Neural progenitor cell (in vitro differentiated cells): ENCODE measurements around the gene FERD3L. TPM values are rescaled to one million over a fixed set of nuclear protein-coding genes. Genes with fewer than 3 reads are reported as not detected.

Experiments
- DNase-seq: peaks from one replicate; pipeline ENCODE4 v3.0.0-alpha.2; 2016; ENCODE audit warnings: low spot score
- H2AFZ ChIP-seq: fragments of 200-600 bp; sonication (generic); replicated peaks from 2 replicates; pipeline ENCODE4 v1.6.1; 2016; ENCODE audit warnings: antibody characterized with exemption
- H3F3A ChIP-seq: fragments of 200-600 bp; sonication (generic); 2 replicates; pipeline ENCODE4 v1.6.1; 2016; ENCODE audit warnings: antibody characterized with exemption, low read depth
- H3K27ac ChIP-seq: fragments of 200-600 bp; sonication (generic); 2 replicates; pipeline ENCODE4 v1.5.1; 2016; ENCODE audit warnings: mild to moderate bottlenecking
- H3K27me3 ChIP-seq: fragments of 200-600 bp; sonication (generic); 2 replicates; pipeline ENCODE4 v1.6.1; 2016; ENCODE audit warnings: mild to moderate bottlenecking, moderate library complexity
- H3K36me3 ChIP-seq: fragments of 200-600 bp; sonication (generic); 2 replicates; pipeline ENCODE4 v1.5.1; 2016
- H3K4me1 ChIP-seq: fragments of 200-600 bp; sonication (generic); 2 replicates; pipeline ENCODE4 v1.6.1; 2016; ENCODE audit warnings: mixed run types
- H3K4me2 ChIP-seq: fragments of 200-600 bp; sonication (generic); 2 replicates; pipeline ENCODE4 v1.6.1; 2016
- H3K4me3 ChIP-seq: fragments of 200-600 bp; sonication (generic); 2 replicates; pipeline ENCODE4 v1.5.1; 2016
- H3K79me2 ChIP-seq: fragments of 200-600 bp; sonication (generic); 2 replicates; pipeline ENCODE4 v1.6.1; 2016; ENCODE audit warnings: low read depth
- H3K9ac ChIP-seq: fragments of 200-600 bp; sonication (generic); 2 replicates; pipeline ENCODE4 v1.6.1; 2016
- H3K9me3 ChIP-seq: fragments of 200-600 bp; sonication (generic); 2 replicates; pipeline ENCODE4 v1.5.1; 2016; ENCODE audit warnings: low read depth
- H4K20me1 ChIP-seq: fragments of 200-600 bp; sonication (generic); 2 replicates; pipeline ENCODE4 v1.6.1; 2016; ENCODE audit warnings: low read depth
- H3K27ac Mint-ChIP-seq: 3 replicates; pipeline ENCODE4 v1.8.0; 2021; ENCODE audit warnings: mixed read lengths
- H3K27me3 Mint-ChIP-seq: 2 replicates; pipeline ENCODE4 v1.8.0; 2022; ENCODE audit warnings: low read depth, mild to moderate bottlenecking, inconsistent platforms, moderate library complexity, mixed read lengths; ENCODE audit not compliant: insufficient read depth
- H3K36me3 Mint-ChIP-seq: 3 replicates; pipeline ENCODE4 v1.8.0; 2021; ENCODE audit warnings: mixed read lengths
- H3K4me1 Mint-ChIP-seq: 3 replicates; pipeline ENCODE4 v1.8.0; 2021; ENCODE audit warnings: mixed read lengths
- H3K4me3 Mint-ChIP-seq: 3 replicates; pipeline ENCODE4 v1.8.0; 2021; ENCODE audit warnings: mild to moderate bottlenecking, moderate library complexity, mixed read lengths
- H3K9me3 Mint-ChIP-seq: 3 replicates; pipeline ENCODE4 v1.8.0; 2020; ENCODE audit warnings: mixed read lengths
- EZH2 ChIP-seq: fragments of 200-600 bp; sonication (generic); IDR thresholded peaks from 2 replicates; pipeline ENCODE4 v1.6.1; 2017; ENCODE audit warnings: antibody characterized with exemption, mild to moderate bottlenecking, moderate library complexity
- EZH2phosphoT487 ChIP-seq: fragments of 200-600 bp; sonication (generic); IDR thresholded peaks from 2 replicates; pipeline ENCODE4 v1.6.1; 2017; ENCODE audit warnings: antibody characterized with exemption
- total RNA-seq: library from RNA; depleted of rRNA; stranded (reverse); fragments of >200 nt; gene quantifications from 2 replicates; pipeline ENCODE4 v1.2.3, GENCODE V29; 2015; ENCODE audit warnings: low replicate concordance
- TF ChIP-seq, protein P1 (sequence below): fragments of 200-600 bp; sonication (generic); IDR thresholded peaks from 2 replicates; pipeline ENCODE4 v1.5.1; 2017; ENCODE audit warnings: antibody characterized with exemption, mild to moderate bottlenecking

FERD3L gene
- total RNA-seq, 1 donor from 2014 or later: not detected

DNA sequence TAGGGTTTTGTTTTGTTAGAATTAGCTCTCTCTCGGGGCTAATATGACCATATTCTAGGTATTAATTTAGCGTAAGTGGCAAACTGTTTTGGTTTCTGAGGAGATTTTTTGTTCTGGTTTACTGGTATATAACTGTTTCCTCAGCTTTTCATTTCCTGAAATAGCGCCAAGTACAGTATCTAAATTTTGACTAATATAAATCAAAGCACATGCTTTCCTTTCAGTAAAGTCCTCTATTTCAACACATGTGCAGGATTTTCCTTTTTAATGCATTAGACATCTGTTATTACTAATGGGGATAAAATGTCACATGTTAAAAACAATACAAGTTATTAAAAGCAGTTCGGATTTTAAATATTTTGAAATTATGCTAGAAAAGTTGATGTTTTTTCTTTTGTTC lies 11.3 kb downstream of the FERD3L start:
- Histone ChIP-seq H2AFZ (no peak overlapping the region), H3F3A (no peaks in the 10 kb centered on the region), H3K4me3 (no peak overlapping the region), H3K27ac (no peak overlapping the region), H3K4me1 (no peaks in the 10 kb centered on the region), H4K20me1 (no peaks in the 10 kb centered on the region), H3K79me2 (no peaks in the 10 kb centered on the region), H3K27me3 (peaks cover 45% of the 10 kb centered on the region), H3K4me2 (no peak overlapping the region), H3K36me3 (no peaks in the 10 kb centered on the region), H3K9me3 (no peaks in the 10 kb centered on the region), H3K9ac (no peak overlapping the region)
- H3K4me3 Mint-ChIP-seq: no peak overlapping the region
- H3K9me3 Mint-ChIP-seq: no peaks in the 10 kb centered on the region
- no peaks in the 10 kb centered on the region for H3K36me3 Mint-ChIP-seq
- H3K4me1 Mint-ChIP-seq: no peaks in the 10 kb centered on the region
- no peaks in the 10 kb centered on the region for H3K27me3 Mint-ChIP-seq
- no peak overlapping the region for H3K27ac Mint-ChIP-seq
- no peak for DNase-seq
- TF ChIP-seq, protein P1, sequence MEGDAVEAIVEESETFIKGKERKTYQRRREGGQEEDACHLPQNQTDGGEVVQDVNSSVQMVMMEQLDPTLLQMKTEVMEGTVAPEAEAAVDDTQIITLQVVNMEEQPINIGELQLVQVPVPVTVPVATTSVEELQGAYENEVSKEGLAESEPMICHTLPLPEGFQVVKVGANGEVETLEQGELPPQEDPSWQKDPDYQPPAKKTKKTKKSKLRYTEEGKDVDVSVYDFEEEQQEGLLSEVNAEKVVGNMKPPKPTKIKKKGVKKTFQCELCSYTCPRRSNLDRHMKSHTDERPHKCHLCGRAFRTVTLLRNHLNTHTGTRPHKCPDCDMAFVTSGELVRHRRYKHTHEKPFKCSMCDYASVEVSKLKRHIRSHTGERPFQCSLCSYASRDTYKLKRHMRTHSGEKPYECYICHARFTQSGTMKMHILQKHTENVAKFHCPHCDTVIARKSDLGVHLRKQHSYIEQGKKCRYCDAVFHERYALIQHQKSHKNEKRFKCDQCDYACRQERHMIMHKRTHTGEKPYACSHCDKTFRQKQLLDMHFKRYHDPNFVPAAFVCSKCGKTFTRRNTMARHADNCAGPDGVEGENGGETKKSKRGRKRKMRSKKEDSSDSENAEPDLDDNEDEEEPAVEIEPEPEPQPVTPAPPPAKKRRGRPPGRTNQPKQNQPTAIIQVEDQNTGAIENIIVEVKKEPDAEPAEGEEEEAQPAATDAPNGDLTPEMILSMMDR: no peak
- no peak for TF ChIP-seq EZH2phosphoT487
- no peak for TF ChIP-seq EZH2

DNA sequence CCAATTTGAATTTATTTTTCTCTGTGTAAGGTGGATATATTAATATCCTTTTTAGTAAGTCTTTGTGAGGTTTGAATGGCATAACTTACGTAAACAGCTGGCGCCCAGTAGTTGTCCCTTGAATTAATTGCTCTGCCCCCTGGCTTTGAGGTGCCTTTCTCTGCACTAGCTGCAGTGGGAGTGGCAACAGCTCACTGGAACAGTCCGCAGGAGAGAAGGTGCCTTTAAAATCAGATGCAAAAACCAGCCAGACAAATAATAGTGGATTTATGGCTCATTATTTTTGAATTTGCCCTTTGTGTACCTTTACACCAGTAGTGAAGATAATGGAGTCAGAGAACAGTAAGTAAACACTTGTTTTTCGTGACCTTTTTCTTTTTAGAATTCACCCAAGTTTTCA lies 11.8 kb downstream of the FERD3L start:
- H3K9me3 Mint-ChIP-seq: no peaks in the 10 kb centered on the region
- Histone ChIP-seq H3K9ac (no peak overlapping the region), H2AFZ (no peak overlapping the region), H3K4me3 (no peak overlapping the region), H3K4me2 (no peak overlapping the region), H3K27me3 (peaks cover 45% of the 10 kb centered on the region), H3K36me3 (no peaks in the 10 kb centered on the region), H3K9me3 (no peaks in the 10 kb centered on the region), H3K27ac (no peak overlapping the region), H4K20me1 (no peaks in the 10 kb centered on the region), H3K79me2 (no peaks in the 10 kb centered on the region), H3K4me1 (no peaks in the 10 kb centered on the region), H3F3A (no peaks in the 10 kb centered on the region)
- TF ChIP-seq, protein P1: no peak
- no peak for TF ChIP-seq EZH2phosphoT487
- no peak for TF ChIP-seq EZH2
- H3K4me1 Mint-ChIP-seq: no peaks in the 10 kb centered on the region
- H3K27me3 Mint-ChIP-seq: no peaks in the 10 kb centered on the region
- no peaks in the 10 kb centered on the region for H3K36me3 Mint-ChIP-seq
- no peak overlapping the region for H3K4me3 Mint-ChIP-seq
- no peak overlapping the region for H3K27ac Mint-ChIP-seq
- DNase-seq: no peak

DNA sequence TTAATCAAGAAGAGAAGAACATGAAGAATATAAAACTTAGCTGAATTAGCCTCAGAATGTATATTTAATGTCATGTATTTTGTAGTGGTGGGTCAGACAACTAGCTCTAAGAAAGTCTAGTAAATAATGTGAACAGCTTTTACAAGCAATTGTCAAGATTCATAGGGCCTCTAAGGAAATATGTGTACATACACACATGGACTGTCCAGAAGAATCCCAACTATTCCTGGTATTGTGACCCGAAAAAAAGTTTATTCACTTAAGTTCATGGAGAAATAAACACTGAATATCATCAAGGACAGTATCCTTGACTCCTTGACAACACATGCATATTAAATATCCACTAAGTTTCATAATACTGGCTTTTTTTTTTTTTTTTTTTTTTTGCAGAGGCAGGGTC lies 16.4 kb downstream of the FERD3L start:
- H2AFZ ChIP-seq: no peak overlapping the region
- no peaks in the 10 kb centered on the region for H3K9me3 ChIP-seq
- H4K20me1 ChIP-seq: no peaks in the 10 kb centered on the region
- DNase-seq: no peak
- H3K9ac ChIP-seq: no peak overlapping the region
- H3K4me2 ChIP-seq: no peak overlapping the region
- H3K36me3 Mint-ChIP-seq: no peaks in the 10 kb centered on the region
- no peak overlapping the region for H3K27ac Mint-ChIP-seq
- TF ChIP-seq EZH2phosphoT487 (no peak), EZH2 (no peak)
- TF ChIP-seq, protein P1: no peak
- H3K4me3 Mint-ChIP-seq: no peak overlapping the region
- H3K4me3 ChIP-seq: no peak overlapping the region
- H3K79me2 ChIP-seq: no peaks in the 10 kb centered on the region
- H3K4me1 ChIP-seq: no peaks in the 10 kb centered on the region
- no peaks in the 10 kb centered on the region for H3K36me3 ChIP-seq
- no peaks in the 10 kb centered on the region for H3K9me3 Mint-ChIP-seq
- H3F3A ChIP-seq: no peaks in the 10 kb centered on the region
- peaks cover 2% of the 10 kb centered on the region for H3K27me3 Mint-ChIP-seq
- H3K4me1 Mint-ChIP-seq: no peaks in the 10 kb centered on the region
- H3K27ac ChIP-seq: no peak overlapping the region
- H3K27me3 ChIP-seq: peaks cover 86% of the 10 kb centered on the region
